Stimulated activated naive CD8-positive, alpha-beta T cell treated with anti-CD3 and anti-CD28 coated beads, Interleukin-15, amount 100 ng/mL, for 72 hours (primary cell): ENCODE results near the gene TSGA10.

Experiments
- ATAC-seq: fragments of 150-1000 bp; cut with Tn5 transposase; 2 replicates; pipeline ENCODE4 v1.10.0; 2021; ENCODE audit warnings: mild to moderate bottlenecking, moderate library complexity
- DNase-seq, 2 donors: peaks; one replicate each; pipeline ENCODE4 v3.0.0; 2021 to 2022
- H3K27ac Mint-ChIP-seq, 2 donors: one replicate each; pipeline ENCODE4 v1.8.0; 2022; ENCODE audit warnings: mild to moderate bottlenecking in 2 of 2, mixed read lengths in 2 of 2, moderate library complexity in 2 of 2
- H3K27me3 Mint-ChIP-seq: one replicate; pipeline ENCODE4 v1.8.0; 2022; ENCODE audit warnings: mixed read lengths
- H3K4me1 Mint-ChIP-seq: one replicate; pipeline ENCODE4 v1.8.0; 2022; ENCODE audit warnings: mild to moderate bottlenecking, mixed read lengths
- H3K4me3 Mint-ChIP-seq, 2 donors: one replicate each; pipeline ENCODE4 v1.8.0; 2022; ENCODE audit warnings: mild to moderate bottlenecking in 2 of 2, mixed read lengths in 2 of 2, moderate library complexity in 1 of 2
- H3K9me3 Mint-ChIP-seq, 2 donors: one replicate each; pipeline ENCODE4 v1.8.0; 2022; ENCODE audit warnings: mixed read lengths in 2 of 2

The TSGA10 gene

GRCh38 chr2:98947554-98947953, 207.2 kb downstream of the TSGA10 start:
- DNase-seq (no peak), ATAC-seq (no peak)
- H3K9me3 Mint-ChIP-seq, result no peaks in the 10 kb centered on the region
- H3K4me1 Mint-ChIP-seq, result peaks cover 7% of the 10 kb centered on the region
- H3K27ac Mint-ChIP-seq, result no peak overlapping the region
- H3K4me3 Mint-ChIP-seq, result no peak overlapping the region
- peaks cover 41% of the 10 kb centered on the region for H3K27me3 Mint-ChIP-seq
